Heart left ventricle (tissue), 16 donors: ENCODE results near the gene EIF3D. TPM values are rescaled to one million over a fixed set of nuclear protein-coding genes. Genes with fewer than 3 reads are reported as not detected.
A peak's percentile ranks its signal among the peaks of the same experiment; 100 is the strongest.

Experiments
- ATAC-seq, 4 donors: fragments of 200-7000 bp; cut with Tn5 transposase; one replicate each; pipeline ENCODE4 v1.9.1; 2020 to 2022; ENCODE audit warnings: moderate library complexity in 4 of 4, mild to moderate bottlenecking in 3 of 4, moderate number of reproducible peaks in 1 of 4
- DNase-seq, 5 donors: peaks; one replicate each; pipeline ENCODE4 v3.0.0-alpha.2; 2020
- H3K27ac ChIP-seq, 12 donors: fragments of 200-600 bp; sonication (generic) in 4 of 12; one replicate each; pipeline versions ENCODE4 v1.5.0 to v1.8.0; 2016 to 2022; ENCODE audit warnings: mild to moderate bottlenecking in 2 of 12
- H3K27me3 ChIP-seq, 9 donors: fragments of 200-600 bp; sonication (generic) in 2 of 9; one replicate each; pipeline versions ENCODE4 v1.5.1 to v1.8.0; 2016 to 2022; ENCODE audit warnings: mild to moderate bottlenecking in 3 of 9
- H3K36me3 ChIP-seq, 9 donors: fragments of 200-600 bp; sonication (generic) in 2 of 9; one replicate each; pipeline versions ENCODE4 v1.5.0 to v1.8.0; 2018 to 2022; ENCODE audit warnings: mild to moderate bottlenecking in 2 of 9
- H3K4me1 ChIP-seq, 12 donors: fragments of 200-600 bp; sonication (generic) in 4 of 12; one replicate each; pipeline versions ENCODE4 v1.5.0 to v1.8.0; 2016 to 2022; ENCODE audit warnings: mild to moderate bottlenecking in 3 of 12
- H3K4me3 ChIP-seq, 12 donors: fragments of 200-600 bp; sonication (generic) in 4 of 12; one replicate each; pipeline versions ENCODE4 v1.5.0 to v1.8.0; 2017 to 2022; ENCODE audit warnings: mild to moderate bottlenecking in 9 of 12, moderate library complexity in 4 of 12
- H3K9me3 ChIP-seq, 12 donors: fragments of 200-600 bp; sonication (generic) in 4 of 12; one replicate each; pipeline versions ENCODE4 v1.5.0 to v1.8.0; 2016 to 2022; ENCODE audit warnings: mild to moderate bottlenecking in 1 of 12
- CTCF ChIP-seq, 12 donors: fragments of 200-600 bp; sonication (generic) in 4 of 12; IDR thresholded peaks; one replicate each; pipeline versions ENCODE4 v1.5.0 to v1.8.0; 2018 to 2022; ENCODE audit warnings: antibody characterized with exemption in 12 of 12, mild to moderate bottlenecking in 5 of 12
- POLR2A ChIP-seq, 2 donors: fragments of 450-650 bp; IDR thresholded peaks; one replicate each; pipeline ENCODE4 v1.6.1; 2017; ENCODE audit warnings: antibody characterized with exemption in 2 of 2, mild to moderate bottlenecking in 2 of 2, moderate library complexity in 2 of 2
- WGBS, 4 donors: extraction: QIAGEN DNeasy Blood & Tissue Kit in 2 of 4; methylation state at CpG; one replicate each; pipeline versions ENCODE4 v1.1.5 to v1.1.7; 2013 to 2018; 5-methylcytosine and 5-hydroxymethylcytosine counted together
- intact Hi-C, 10 donors: fragments of 100-400 bp; cut with DNase I; formaldehyde crosslinking; loops; one replicate each; pipeline versions ENCODE4 v1.11.1 to v1.14.2; 2022
- polyA plus RNA-seq, 2 donors: library from polyadenylated mRNA; stranded (reverse); fragments of 200-250 nt; gene quantifications; one replicate each; pipeline ENCODE4 v1.2.3, GENCODE V29; 2013
- total RNA-seq, 9 donors: library from RNA; depleted of rRNA in 2 of 9; stranded (reverse); fragments of >200 nt in 2 of 9; fragmentation: NEBNext Ultra II Directional in 3 of 9; extraction: Animal tissue kit (Norgen Biotek cat#: 25700) in 3 of 9; gene quantifications; one replicate each; pipeline versions ENCODE4 v1.1.0 to v1.2.4, GENCODE V29; 2016 to 2023
- donor health status: ischemic (EF 13 %, LVEDD 7.1; RV severe dilation, severe dysfunction).
- donor health status: healthy with polysubstance abuse.
- donor health status: DM: no; HTN: yes; CAD: no.
- donor health status: DM: no; HTN: no; CAD: no.
- donor health status: ischemic (EF 25% LVEDD 6.9; RV normal size, moderate dysfunction).
- donor health status: ischemic (EF 25% LVEDD 5.7; RV mildly dilated, moderate dysfunction).
- donor health status: healthy.
- donor health status: DM: yes; HTN: yes; CAD: no.
- donor health status: ischemic (EF 35%, LVEDD 5.7; RV mildly dilated, moderate dysfunction).
- donor health status: nonischemic (EF 11% LVEDD 7.7; RV severe dilation, severe dysfunction).
- donor health status: DM: yes; HTN: yes; CAD: no.
- donor health status: PGD.
- donor health status: ischemic (EF 29% LVEDD 5.4; RV normal size, mild dysfunction).
- donor health status: nonischemic (EF 23%, LVEDD 6.1; RV moderate dilation, normal function).

The EIF3D gene
- total and polyA plus RNA-seq, 11 donors = 73.6 to 206 (median 89.4) TPM

GRCh38 chr22:36574728-36575127 is 45.8 kb upstream of the EIF3D start:
- Histone ChIP-seq H3K4me1 (no peaks in the 10 kb centered on the region), H3K36me3 (no peaks in the 10 kb centered on the region), H3K27ac (no peak overlapping the region), H3K9me3 (no peaks in the 10 kb centered on the region), H3K27me3 (peaks cover 0 to 15% (median 0%) of the 10 kb centered on the region in 9 donors), H3K4me3 (no peak overlapping the region)
- no peak for ATAC-seq
- DNase-seq = no peak
- TF ChIP-seq POLR2A (IDR thresholded peaks at IDR 0.05) (no peak), CTCF (IDR thresholded peaks at IDR 0.05) (no peak)
- intact Hi-C loops = no loop called here
- WGBS, 4 donors = 94 to 100% (median 97%) methylated on average over 1 of the region's 1 CpG

GRCh38 chr22:36573815-36574363 is 44.9 kb upstream of the EIF3D start:
- Histone ChIP-seq H3K9me3 (no peaks in the 10 kb centered on the region), H3K4me1 (no peaks in the 10 kb centered on the region), H3K27ac (no peak overlapping the region), H3K27me3 (peaks cover 0 to 12% (median 0%) of the 10 kb centered on the region in 9 donors), H3K4me3 (no peak overlapping the region), H3K36me3 (no peaks in the 10 kb centered on the region)
- no peak for DNase-seq
- 50 to 54% (median 51%) methylated on average over 9 of the region's 9 CpGs for WGBS, 4 donors
- intact Hi-C loops = no loop called here
- no peak for TF ChIP-seq CTCF (IDR thresholded peaks at IDR 0.05)
- no peak for TF ChIP-seq POLR2A (IDR thresholded peaks at IDR 0.05)
- no peak for ATAC-seq

GRCh38 chr22:36571991-36572390 is 43.0 kb upstream of the EIF3D start:
- H3K9me3 ChIP-seq = no peaks in the 10 kb centered on the region
- no peaks in the 10 kb centered on the region for H3K36me3 ChIP-seq
- ATAC-seq (no peak), DNase-seq (no peak)
- TF ChIP-seq POLR2A (IDR thresholded peaks at IDR 0.05) = no peak
- TF ChIP-seq CTCF (IDR thresholded peaks at IDR 0.05) = no peak
- no peak overlapping the region for H3K27ac ChIP-seq
- H3K4me3 ChIP-seq = no peak overlapping the region
- WGBS, 4 donors = 91 to 97% (median 93%) methylated on average over 2 of the region's 2 CpGs
- intact Hi-C loops = no loop called here
- H3K4me1 ChIP-seq = no peaks in the 10 kb centered on the region
- peaks cover 0 to 19% (median 0%) of the 10 kb centered on the region in 9 donors for H3K27me3 ChIP-seq

GRCh38 chr22:36569999-36570398 is 41.0 kb upstream of the EIF3D start:
- Histone ChIP-seq H3K27ac (no peak overlapping the region), H3K9me3 (no peaks in the 10 kb centered on the region), H3K4me3 (no peak overlapping the region), H3K27me3 (peaks cover 0 to 28% (median 0%) of the 10 kb centered on the region in 9 donors), H3K36me3 (no peaks in the 10 kb centered on the region), H3K4me1 (no peaks in the 10 kb centered on the region)
- 34 to 40% (median 36%) methylated on average over 12 of the region's 12 CpGs for WGBS, 4 donors
- no peak for DNase-seq
- intact Hi-C loops = no loop called here
- ATAC-seq = peak in 1 of 4 donors; percentile 56
- TF ChIP-seq POLR2A (IDR thresholded peaks at IDR 0.05) (no peak), CTCF (IDR thresholded peaks at IDR 0.05) (peak in 4 of 12 donors; percentile 14 to 36 (median 21))
